Measurements from ENCODE around the gene ANKRD29. TPM values are rescaled to one million over a fixed set of nuclear protein-coding genes. Genes with fewer than 3 reads are reported as not detected.
A peak's percentile ranks its signal among the peaks of the same experiment; 100 is the strongest.

The ANKRD29 gene, protein sequence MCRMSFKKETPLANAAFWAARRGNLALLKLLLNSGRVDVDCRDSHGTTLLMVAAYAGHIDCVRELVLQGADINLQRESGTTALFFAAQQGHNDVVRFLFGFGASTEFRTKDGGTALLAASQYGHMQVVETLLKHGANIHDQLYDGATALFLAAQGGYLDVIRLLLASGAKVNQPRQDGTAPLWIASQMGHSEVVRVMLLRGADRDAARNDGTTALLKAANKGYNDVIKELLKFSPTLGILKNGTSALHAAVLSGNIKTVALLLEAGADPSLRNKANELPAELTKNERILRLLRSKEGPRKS
- total RNA-seq: 1 to 10 TPM in 3 of 4 donors, under 1 TPM in 1; 0.99 to 4.4 (median 1.8) TPM

DNA sequence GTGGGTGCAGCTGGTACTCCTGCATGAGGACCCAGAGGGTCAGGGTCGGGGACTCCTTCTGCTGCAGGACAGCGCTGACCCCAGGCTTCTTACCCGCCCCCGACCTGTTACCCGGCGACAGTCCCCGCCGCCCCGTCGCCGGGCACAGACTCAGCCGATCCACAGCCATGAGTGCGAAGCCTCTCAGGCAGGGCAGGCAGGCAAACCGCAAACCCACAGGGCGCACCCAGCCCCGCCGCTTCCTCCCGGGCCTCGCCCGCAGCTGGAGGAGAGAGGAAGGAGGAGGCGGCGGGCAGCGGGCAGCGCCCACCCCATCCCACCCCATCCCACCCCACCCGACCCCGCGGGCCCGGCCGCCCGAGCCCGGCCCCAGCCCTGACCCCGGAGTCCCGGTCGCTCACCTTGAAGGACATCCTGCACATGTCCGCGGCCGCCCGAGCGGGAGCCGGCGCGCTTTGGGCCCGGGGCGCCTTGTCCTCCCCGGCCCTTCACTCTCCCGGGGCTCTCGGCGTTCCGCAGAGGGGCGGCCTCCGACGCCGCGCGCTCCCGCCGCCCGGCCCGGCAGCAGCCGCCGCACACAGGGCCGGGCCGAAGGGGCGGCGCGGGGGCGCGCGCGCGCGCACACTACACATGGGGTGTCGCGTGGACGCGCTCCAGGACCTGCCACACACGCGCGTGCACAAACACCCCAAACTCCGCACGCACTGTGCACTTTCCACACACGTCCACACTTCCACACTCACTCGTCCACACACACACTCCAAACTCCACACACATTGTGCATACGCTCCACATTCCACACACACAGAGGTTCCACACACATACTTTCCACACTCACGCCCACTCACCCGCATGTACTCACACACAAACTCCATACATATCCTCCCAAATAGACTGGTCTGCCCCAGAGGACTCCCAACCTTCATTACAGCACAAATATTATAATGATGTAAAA is at the start of gene ANKRD29:
ANKRD29 (minus strand) TSS at position 603 of the 955 bp plus-strand sequence; CDS start at position 422, 181 bp downstream.
- intact Hi-C loops (cut with DNase I; ENCODE audit: low total_unique reads): no loop called here
- 1 to 2% methylated on average over 25 to 38 of the region's 86 CpGs for WGBS, 2 donors
- DNase-seq (ENCODE audit: low spot score in 2 of 2): no peak
- TF ChIP-seq, protein P1, sequence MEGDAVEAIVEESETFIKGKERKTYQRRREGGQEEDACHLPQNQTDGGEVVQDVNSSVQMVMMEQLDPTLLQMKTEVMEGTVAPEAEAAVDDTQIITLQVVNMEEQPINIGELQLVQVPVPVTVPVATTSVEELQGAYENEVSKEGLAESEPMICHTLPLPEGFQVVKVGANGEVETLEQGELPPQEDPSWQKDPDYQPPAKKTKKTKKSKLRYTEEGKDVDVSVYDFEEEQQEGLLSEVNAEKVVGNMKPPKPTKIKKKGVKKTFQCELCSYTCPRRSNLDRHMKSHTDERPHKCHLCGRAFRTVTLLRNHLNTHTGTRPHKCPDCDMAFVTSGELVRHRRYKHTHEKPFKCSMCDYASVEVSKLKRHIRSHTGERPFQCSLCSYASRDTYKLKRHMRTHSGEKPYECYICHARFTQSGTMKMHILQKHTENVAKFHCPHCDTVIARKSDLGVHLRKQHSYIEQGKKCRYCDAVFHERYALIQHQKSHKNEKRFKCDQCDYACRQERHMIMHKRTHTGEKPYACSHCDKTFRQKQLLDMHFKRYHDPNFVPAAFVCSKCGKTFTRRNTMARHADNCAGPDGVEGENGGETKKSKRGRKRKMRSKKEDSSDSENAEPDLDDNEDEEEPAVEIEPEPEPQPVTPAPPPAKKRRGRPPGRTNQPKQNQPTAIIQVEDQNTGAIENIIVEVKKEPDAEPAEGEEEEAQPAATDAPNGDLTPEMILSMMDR (IDR thresholded peaks at IDR 0.05): no peak
- peak within 1 kb of the TSS; percentile 13 for H3K4me3 ChIP-seq (ENCODE audit: low read depth, poor library complexity, severe bottlenecking)

DNA sequence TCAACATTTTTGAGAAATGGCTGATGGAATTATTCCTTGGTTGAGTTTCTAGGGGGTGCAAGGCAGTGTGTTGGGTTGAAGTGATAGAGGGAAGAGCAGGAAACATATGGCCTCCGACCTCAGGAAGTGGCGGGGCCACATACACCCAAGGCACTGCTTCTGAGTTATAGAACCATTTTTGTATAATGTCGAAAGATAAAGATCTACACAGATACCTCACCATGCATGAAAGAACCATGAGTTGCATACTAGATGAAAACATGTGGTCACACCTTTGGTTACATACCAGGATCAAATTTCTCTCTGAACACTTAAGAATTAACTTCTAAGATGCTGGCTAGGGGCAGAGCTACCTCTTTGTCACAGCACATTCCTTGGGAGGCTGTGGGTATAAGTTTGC is 49.7 kb upstream of the ANKRD29 start:
- no peak for TF ChIP-seq POLR2A (IDR thresholded peaks at IDR 0.05)
- TF ChIP-seq, protein P1 (IDR thresholded peaks at IDR 0.05): no peak
- intact Hi-C loops (cut with DNase I; ENCODE audit: low total_unique reads): no loop called here
- 60 to 64% methylated on average over 3 of the region's 3 CpGs for WGBS, 2 donors
- no peak overlapping the region for H3K4me3 ChIP-seq (ENCODE audit: low read depth, poor library complexity, severe bottlenecking)
- DNase-seq (ENCODE audit: low spot score in 2 of 2): no peak

DNA sequence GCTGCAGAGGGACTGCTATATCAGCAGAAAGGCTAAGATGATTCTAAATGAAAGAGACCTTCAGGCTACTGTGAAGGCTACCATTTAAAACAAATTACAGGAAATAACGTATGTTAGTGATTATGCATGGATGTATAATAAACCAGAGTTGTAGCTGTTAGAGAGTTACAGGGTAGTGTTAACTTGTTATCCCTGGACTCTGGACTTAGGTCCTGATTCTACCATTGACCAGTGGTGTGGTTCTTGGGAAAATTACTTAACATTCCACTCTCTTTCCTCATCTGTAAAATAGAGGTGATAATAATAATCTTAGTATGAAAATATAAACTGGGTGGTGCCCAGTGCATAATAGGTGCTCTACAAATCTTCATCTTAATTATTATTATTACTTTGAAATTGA is 48.7 kb upstream of the ANKRD29 start:
- no peak for TF ChIP-seq POLR2A (IDR thresholded peaks at IDR 0.05)
- TF ChIP-seq, protein P1 (IDR thresholded peaks at IDR 0.05): no peak
- no peak overlapping the region for H3K4me3 ChIP-seq (ENCODE audit: low read depth, poor library complexity, severe bottlenecking)
- WGBS, 2 donors: 71 to 78% methylated on average over 1 of the region's 1 CpG
- intact Hi-C loops (cut with DNase I; ENCODE audit: low total_unique reads): no loop called here
- DNase-seq (ENCODE audit: low spot score in 2 of 2): no peak

DNA sequence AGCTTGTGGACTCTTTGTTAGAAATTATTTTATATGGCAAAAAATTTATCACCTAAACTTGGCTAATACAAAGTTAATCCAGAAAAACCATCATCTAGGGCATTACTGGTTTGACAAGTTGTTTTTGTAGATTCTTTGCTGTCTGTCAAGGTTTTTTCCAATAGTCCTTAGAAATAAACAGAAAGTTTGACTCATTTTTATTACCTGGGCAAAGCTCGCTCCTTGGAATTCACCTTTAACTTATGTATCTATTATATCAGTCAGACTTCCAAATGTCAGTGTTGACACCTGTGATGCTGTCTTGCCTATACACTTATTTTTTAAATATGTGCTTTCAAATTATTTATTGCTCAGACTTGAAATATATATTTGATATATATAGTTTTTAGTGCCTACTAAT is 48.2 kb upstream of the ANKRD29 start:
- TF ChIP-seq, protein P1 (IDR thresholded peaks at IDR 0.05): no peak
- TF ChIP-seq POLR2A (IDR thresholded peaks at IDR 0.05): no peak
- WGBS, 2 donors: 71 to 86% methylated on average over 1 of the region's 1 CpG
- no peak for DNase-seq (ENCODE audit: low spot score in 2 of 2)
- intact Hi-C loops (cut with DNase I; ENCODE audit: low total_unique reads): no loop called here
- H3K4me3 ChIP-seq (ENCODE audit: low read depth, poor library complexity, severe bottlenecking): no peak overlapping the region

DNA sequence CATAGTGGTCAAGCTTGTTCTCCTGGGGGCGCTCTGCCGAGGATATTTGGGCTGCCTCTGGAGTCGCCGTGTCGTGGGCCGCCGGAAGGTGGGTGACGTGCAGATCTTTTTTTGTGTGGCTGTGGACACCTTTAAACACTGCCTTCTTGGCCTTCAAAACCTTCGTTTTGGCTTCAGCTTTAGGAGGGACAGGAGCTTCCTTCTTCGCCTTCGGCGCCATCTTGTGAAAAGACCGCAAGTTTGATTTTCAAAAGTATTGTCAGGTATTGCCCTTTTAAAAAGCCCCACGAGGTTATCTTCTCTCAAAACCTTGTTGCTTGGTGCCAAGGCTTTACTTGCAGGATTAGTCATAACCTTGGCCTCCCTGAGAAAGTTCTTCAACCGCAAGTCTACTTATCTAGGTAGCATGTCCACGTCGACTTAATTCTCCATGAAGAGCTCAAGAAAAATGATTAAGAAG is 47.4 kb upstream of the ANKRD29 start:
- WGBS, 2 donors: 88 to 89% methylated on average over 17 of the region's 17 CpGs
- no peak for DNase-seq (ENCODE audit: low spot score in 2 of 2)
- intact Hi-C loops (cut with DNase I; ENCODE audit: low total_unique reads): no loop called here
- H3K4me3 ChIP-seq (ENCODE audit: low read depth, poor library complexity, severe bottlenecking): no peak overlapping the region
- TF ChIP-seq, protein P1 (IDR thresholded peaks at IDR 0.05): no peak
- TF ChIP-seq POLR2A (IDR thresholded peaks at IDR 0.05): no peak
